Measurements from ENCODE around the gene DLG3.

DLG3 gene

DNA sequence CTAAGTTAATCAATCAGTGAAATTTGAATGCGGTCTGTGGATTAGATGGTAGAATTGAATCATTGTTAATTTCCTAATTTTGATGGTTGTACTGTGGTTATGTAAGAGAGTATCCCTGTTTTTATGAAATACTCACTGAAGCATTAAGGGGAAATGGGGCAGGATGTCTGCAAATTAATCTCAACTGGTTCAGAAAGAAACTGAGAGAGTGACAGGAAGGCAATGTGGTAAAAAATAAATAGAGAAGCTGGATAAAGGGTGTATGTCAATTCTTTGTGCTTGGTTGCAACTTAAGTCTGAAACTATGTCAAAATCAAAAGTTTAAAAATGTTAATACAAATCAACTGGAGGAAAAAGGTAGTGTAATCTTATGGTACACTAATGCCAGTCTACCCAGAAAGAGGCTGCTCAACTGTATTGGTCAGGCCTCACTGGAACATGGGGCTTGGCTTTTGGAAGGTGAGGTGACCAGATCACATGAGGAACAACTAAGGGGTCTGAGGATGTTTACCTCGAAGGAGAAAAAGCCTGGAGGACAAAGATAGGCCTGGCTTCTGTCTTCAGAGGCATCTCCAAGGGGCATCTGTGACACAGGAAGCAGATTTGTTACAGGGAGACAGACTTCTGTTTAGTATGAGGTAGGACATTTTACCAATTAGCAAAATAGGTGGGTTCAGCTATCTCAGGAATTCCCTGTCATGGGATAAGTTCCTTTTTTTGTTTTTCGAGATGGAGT, 83.1 kb downstream of the DLG3 start:
- no peak for DNase-seq (ENCODE audit: low spot score)
- TF ChIP-seq, protein P1, sequence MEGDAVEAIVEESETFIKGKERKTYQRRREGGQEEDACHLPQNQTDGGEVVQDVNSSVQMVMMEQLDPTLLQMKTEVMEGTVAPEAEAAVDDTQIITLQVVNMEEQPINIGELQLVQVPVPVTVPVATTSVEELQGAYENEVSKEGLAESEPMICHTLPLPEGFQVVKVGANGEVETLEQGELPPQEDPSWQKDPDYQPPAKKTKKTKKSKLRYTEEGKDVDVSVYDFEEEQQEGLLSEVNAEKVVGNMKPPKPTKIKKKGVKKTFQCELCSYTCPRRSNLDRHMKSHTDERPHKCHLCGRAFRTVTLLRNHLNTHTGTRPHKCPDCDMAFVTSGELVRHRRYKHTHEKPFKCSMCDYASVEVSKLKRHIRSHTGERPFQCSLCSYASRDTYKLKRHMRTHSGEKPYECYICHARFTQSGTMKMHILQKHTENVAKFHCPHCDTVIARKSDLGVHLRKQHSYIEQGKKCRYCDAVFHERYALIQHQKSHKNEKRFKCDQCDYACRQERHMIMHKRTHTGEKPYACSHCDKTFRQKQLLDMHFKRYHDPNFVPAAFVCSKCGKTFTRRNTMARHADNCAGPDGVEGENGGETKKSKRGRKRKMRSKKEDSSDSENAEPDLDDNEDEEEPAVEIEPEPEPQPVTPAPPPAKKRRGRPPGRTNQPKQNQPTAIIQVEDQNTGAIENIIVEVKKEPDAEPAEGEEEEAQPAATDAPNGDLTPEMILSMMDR (IDR thresholded peaks at IDR 0.05; ENCODE audit: borderline replicate concordance, control extremely low read depth, extremely low read depth, insufficient read depth, missing control alignments) = no peak
- in situ Hi-C loops (cut with MboI; ENCODE audit: low sequenced_read_pairs, unreplicated experiment) = no loop called here

DNA sequence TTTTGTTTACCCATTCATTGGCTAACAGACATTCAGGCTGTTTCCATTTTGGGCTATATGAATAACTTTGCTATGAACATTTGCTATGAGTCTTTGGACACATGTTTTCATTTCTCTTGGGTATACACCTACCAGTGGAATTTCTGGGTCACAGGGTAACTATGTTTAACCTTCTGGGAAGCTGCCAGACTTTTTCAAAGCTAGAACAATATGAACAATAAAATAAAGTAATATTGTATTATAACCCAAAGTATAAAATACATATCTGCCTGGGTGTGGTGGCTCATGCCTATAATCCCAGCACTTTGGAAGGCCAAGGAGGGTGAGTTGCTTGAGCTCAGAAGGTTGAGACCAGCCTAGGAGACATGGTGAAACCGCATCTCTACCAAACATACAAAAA, 90.6 kb downstream of the DLG3 start:
- in situ Hi-C loops (cut with MboI; ENCODE audit: low sequenced_read_pairs, unreplicated experiment) = no loop called here
- no peak for DNase-seq (ENCODE audit: low spot score)
- TF ChIP-seq, protein P1 (IDR thresholded peaks at IDR 0.05; ENCODE audit: borderline replicate concordance, control extremely low read depth, extremely low read depth, insufficient read depth, missing control alignments) = no peak

DNA sequence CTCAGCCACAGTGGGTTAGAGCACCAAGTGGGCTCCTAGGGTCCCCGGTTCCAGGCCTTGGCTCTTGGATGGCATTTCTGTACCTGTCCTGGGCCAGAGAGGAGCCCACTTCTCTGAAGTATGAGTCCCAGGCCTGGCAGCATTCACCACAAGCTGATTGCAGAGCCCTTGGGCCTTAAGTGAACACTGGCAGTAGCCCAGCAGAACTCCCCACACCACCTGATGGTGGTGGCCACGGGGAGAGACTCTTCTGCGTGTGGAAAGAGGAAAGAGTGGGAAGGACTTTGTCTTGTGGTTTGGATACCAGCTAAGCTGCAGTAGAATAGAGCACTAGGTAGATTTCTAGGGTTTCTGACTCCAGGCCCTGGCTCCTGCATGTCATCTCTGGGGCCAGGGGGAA, 104.8 kb downstream of the DLG3 start:
- in situ Hi-C loops (cut with MboI; ENCODE audit: low sequenced_read_pairs, unreplicated experiment) = no loop called here
- DNase-seq (ENCODE audit: low spot score) = no peak
- TF ChIP-seq, protein P1 (IDR thresholded peaks at IDR 0.05; ENCODE audit: borderline replicate concordance, control extremely low read depth, extremely low read depth, insufficient read depth, missing control alignments) = no peak

DNA sequence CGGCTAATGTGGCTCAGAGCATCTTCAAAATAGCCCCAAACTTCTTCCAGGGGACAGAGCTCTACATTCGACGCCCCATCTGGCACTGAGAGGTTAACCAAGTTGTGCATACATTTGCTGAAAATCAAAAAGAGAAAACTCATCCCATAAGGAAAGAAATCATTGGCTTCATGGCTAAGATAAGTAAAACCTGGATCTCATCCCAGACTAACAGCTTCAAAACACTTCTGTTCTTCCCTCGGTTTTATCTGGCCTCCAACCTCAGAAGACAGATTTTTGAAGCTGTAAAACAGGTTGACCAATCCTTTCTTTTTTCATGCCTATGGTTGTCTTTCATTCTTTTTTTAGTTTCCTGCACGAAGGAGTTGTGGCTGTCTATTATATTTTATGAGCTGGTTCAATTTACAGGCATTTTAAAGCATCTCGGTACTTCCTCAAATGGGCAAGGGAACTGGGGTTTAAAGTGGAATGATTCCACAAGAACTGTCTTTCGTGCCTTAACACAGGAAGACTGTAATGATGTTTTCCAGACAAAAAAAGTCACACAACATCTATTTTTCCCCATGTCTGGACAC, 107.6 kb downstream of the DLG3 start:
- in situ Hi-C loops (cut with MboI; ENCODE audit: low sequenced_read_pairs, unreplicated experiment) = no loop called here
- no peak for DNase-seq (ENCODE audit: low spot score)
- TF ChIP-seq, protein P1 (IDR thresholded peaks at IDR 0.05; ENCODE audit: borderline replicate concordance, control extremely low read depth, extremely low read depth, insufficient read depth, missing control alignments) = no peak

DNA sequence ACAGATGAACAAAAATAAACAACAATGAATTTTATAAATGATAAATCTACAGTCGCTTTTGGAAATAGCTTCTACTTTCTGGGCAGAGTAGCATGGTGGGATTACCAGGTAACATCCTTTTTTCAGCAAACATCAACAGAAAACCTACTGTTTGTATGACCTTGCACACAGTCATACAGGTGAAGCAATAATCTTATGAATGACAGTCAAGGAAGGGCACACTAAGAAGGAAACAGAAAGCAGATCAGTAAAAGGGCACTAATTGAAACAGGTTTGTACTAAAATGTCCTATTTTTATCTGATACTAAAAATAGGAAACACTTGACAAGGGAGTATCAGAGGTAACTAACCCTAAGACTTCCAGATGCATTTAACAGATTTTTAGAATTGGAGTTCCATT, 108.9 kb downstream of the DLG3 start:
- in situ Hi-C loops (cut with MboI; ENCODE audit: low sequenced_read_pairs, unreplicated experiment) = no loop called here
- DNase-seq (ENCODE audit: low spot score) = no peak
- TF ChIP-seq, protein P1 (IDR thresholded peaks at IDR 0.05; ENCODE audit: borderline replicate concordance, control extremely low read depth, extremely low read depth, insufficient read depth, missing control alignments) = no peak

DNA sequence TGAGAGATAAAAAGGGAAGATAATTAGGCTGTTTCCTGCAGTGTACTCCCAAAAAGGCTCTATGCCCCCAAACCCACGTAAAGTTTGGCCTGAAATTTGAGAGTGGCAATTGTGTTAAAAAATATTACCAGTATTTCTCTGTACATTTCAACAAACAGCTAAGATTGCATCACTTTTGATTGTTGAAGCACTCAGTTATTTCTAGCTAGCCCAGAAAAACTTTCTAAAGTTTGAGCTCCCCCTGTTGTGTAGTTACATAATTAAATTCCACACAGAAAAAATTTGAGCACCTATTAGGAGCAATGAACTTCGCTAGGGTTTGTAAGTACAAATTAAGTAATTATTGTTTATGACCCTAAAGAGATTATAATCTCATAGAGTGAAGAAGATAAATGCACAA, 109.4 kb downstream of the DLG3 start:
- in situ Hi-C loops (cut with MboI; ENCODE audit: low sequenced_read_pairs, unreplicated experiment) = no loop called here
- no peak for DNase-seq (ENCODE audit: low spot score)
- TF ChIP-seq, protein P1 (IDR thresholded peaks at IDR 0.05; ENCODE audit: borderline replicate concordance, control extremely low read depth, extremely low read depth, insufficient read depth, missing control alignments) = no peak
